ENCODE data around the gene TMEM219.
"Not testable (repeated sequence)": the region's sequence is repeated elsewhere in the genome, so short reads cannot be mapped to it uniquely, and the experiment has no call there.

DNA sequence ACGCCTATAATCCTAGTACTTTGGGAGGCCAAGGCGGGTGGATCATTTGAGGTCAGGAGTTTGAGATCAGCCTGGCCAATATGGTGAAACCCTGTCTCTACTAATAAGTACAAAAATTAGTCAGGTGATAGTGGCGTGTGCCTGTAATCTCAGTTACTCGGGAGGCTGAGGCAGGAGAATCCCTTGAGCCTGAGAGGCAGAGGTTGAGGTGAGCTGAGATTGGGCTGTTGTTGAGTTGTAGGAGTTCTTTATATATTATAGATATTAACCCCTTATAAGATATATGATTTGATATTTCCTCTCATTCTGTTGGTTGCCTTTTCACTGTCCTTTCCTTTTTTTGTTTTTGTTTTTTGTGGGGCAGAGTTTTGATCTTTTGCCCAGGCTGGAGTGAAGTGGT is 2.1 kb upstream of the TMEM219 start:
- not testable (repeated sequence) for TF ChIP-seq TAF1 (IDR thresholded peaks at IDR 0.05; ENCODE audit: borderline replicate concordance, low read depth, low read length); POLR2A (IDR thresholded peaks at IDR 0.05; ENCODE audit: low read depth, low read length); POLR2AphosphoS5 (IDR thresholded peaks at IDR 0.05; ENCODE audit: low read depth, low read length)
